CD14-positive monocyte (primary cell): Measurements from ENCODE around the gene CHN2. TPM values are rescaled to one million over a fixed set of nuclear protein-coding genes. Genes with fewer than 3 reads are reported as not detected.

Experiments
- DNase-seq, 3 donors: peaks; one replicate each; pipeline ENCODE4 v3.0.0-alpha.2; 2011 to 2022
- H2AFZ ChIP-seq: 2 replicates; pipeline ENCODE4 v1.6.0; 2012; ENCODE audit warnings: mild to moderate bottlenecking, low read depth, low read length, inconsistent platforms; ENCODE audit not compliant: insufficient read depth, poor library complexity, severe bottlenecking
- H3K27ac ChIP-seq, 2 donors: 1 replicate in 1 of 2; 2 replicates in 1 of 2; pipeline ENCODE4 v1.5.1; 2012 to 2013; ENCODE audit warnings: low read length in 2 of 2, control low read depth in 1 of 2, inconsistent platforms in 1 of 2, low read depth in 1 of 2, mild to moderate bottlenecking in 1 of 2
- H3K27me3 ChIP-seq, 2 donors: one replicate each; pipeline versions ENCODE4 v1.6.0 to v1.6.1; 2011 to 2013; ENCODE audit warnings: low read length in 2 of 2; ENCODE audit not compliant: control insufficient read depth in 2 of 2, insufficient read depth in 2 of 2
- H3K36me3 ChIP-seq, 2 donors: replicated peaks in 1 of 2; 1 replicate in 1 of 2; 2 replicates in 1 of 2; pipeline versions ENCODE4 v1.5.1 to v1.6.1; 2012 to 2013; ENCODE audit warnings: low read length in 2 of 2, control low read depth in 1 of 2, inconsistent platforms in 1 of 2, mild to moderate bottlenecking in 1 of 2; ENCODE audit not compliant: insufficient read depth in 2 of 2, control insufficient read depth in 1 of 2
- H3K4me1 ChIP-seq, 2 donors: 1 replicate in 1 of 2; 2 replicates in 1 of 2; pipeline versions ENCODE4 v1.5.1 to v1.6.1; 2012 to 2013; ENCODE audit warnings: low read length in 2 of 2, control low read depth in 1 of 2, inconsistent platforms in 1 of 2, mild to moderate bottlenecking in 1 of 2, moderate library complexity in 1 of 2; ENCODE audit not compliant: insufficient read depth in 2 of 2, control insufficient read depth in 1 of 2
- H3K4me2 ChIP-seq: replicated peaks from 2 replicates; pipeline ENCODE3; 2012; ENCODE audit warnings: low read length, moderate library complexity, mild to moderate bottlenecking; ENCODE audit not compliant: poor library complexity, severe bottlenecking; ENCODE audit errors: extremely low read depth
- H3K4me3 ChIP-seq, 3 experiments: fragments of 200-600 bp in 1 of 3; sonication (generic) in 1 of 3; replicated peaks in 1 of 3; 1 replicate in 2 of 3; 2 replicates in 1 of 3; pipeline ENCODE4 v1.5.1; 2011 to 2013; ENCODE audit warnings: low read length in 3 of 3, mild to moderate bottlenecking in 3 of 3, control low read depth in 2 of 3, low read depth in 2 of 3, inconsistent platforms in 1 of 3, moderate library complexity in 1 of 3
- H3K79me2 ChIP-seq: 2 replicates; pipeline ENCODE4 v1.6.0; 2012; ENCODE audit warnings: mild to moderate bottlenecking, control low read depth, inconsistent platforms, low read length, moderate library complexity; ENCODE audit not compliant: insufficient read depth
- H3K9ac ChIP-seq: 2 replicates; pipeline ENCODE4 v1.6.0; 2017; ENCODE audit warnings: low read length, mild to moderate bottlenecking; ENCODE audit not compliant: insufficient read depth, poor library complexity, severe bottlenecking
- H3K9me3 ChIP-seq, 2 donors: replicated peaks in 1 of 2; 1 replicate in 1 of 2; 2 replicates in 1 of 2; pipeline versions ENCODE4 v1.5.1 to v1.6.1; 2012 to 2013; ENCODE audit warnings: low read length in 2 of 2, control low read depth in 1 of 2; ENCODE audit not compliant: control insufficient read depth in 1 of 2, insufficient read depth in 1 of 2
- H4K20me1 ChIP-seq: 2 replicates; pipeline ENCODE4 v1.6.0; 2012; ENCODE audit warnings: mild to moderate bottlenecking, low read length, control low read depth, moderate library complexity; ENCODE audit not compliant: insufficient read depth
- H3K27ac Mint-ChIP-seq, 7 donors: one replicate each; pipeline ENCODE4 v1.8.0; 2020; ENCODE audit warnings: mild to moderate bottlenecking in 7 of 7, mixed read lengths in 7 of 7, moderate library complexity in 6 of 7, inconsistent platforms in 2 of 7
- H3K27me3 Mint-ChIP-seq, 3 donors: one replicate each; pipeline ENCODE4 v1.8.0; 2021 to 2022; ENCODE audit warnings: low read depth in 3 of 3, mild to moderate bottlenecking in 3 of 3, mixed read lengths in 3 of 3, moderate library complexity in 3 of 3, inconsistent platforms in 1 of 3
- H3K36me3 Mint-ChIP-seq, 2 donors: one replicate each; pipeline ENCODE4 v1.8.0; 2020; ENCODE audit warnings: mixed read lengths in 2 of 2, inconsistent platforms in 1 of 2, mild to moderate bottlenecking in 1 of 2
- H3K4me1 Mint-ChIP-seq: one replicate; pipeline ENCODE4 v1.8.0; 2020; ENCODE audit warnings: mild to moderate bottlenecking, mixed read lengths
- H3K4me3 Mint-ChIP-seq, 2 donors: one replicate each; pipeline ENCODE4 v1.8.0; 2020; ENCODE audit warnings: mild to moderate bottlenecking in 2 of 2, mixed read lengths in 2 of 2, moderate library complexity in 1 of 2
- H3K9me3 Mint-ChIP-seq, 7 donors: one replicate each; pipeline ENCODE4 v1.8.0; 2020 to 2022; ENCODE audit warnings: mixed read lengths in 7 of 7, mild to moderate bottlenecking in 6 of 7, moderate library complexity in 6 of 7, inconsistent platforms in 2 of 7
- WGBS: methylation state at CpG from one replicate; pipeline ENCODE4 v1.1.5; 2013; ENCODE audit warnings: missing lambda C conversion rate; ENCODE audit not compliant: insufficient coverage; 5-methylcytosine and 5-hydroxymethylcytosine counted together
- intact Hi-C, 2 donors: fragments of 100-400 bp; cut with micrococcal nuclease; formaldehyde crosslinking; loops; one replicate each; pipeline versions ENCODE4 v1.15.0 to v1.15.1; 2023
- polyA plus RNA-seq, 3 donors: library from polyadenylated mRNA; depleted of rRNA in 1 of 3; unstranded in 2 of 3; stranded (reverse) in 1 of 3; fragments of 300-500 nt in 2 of 3; fragments of >200 nt in 1 of 3; fragmentation: Illumina TruSeq in 2 of 3; gene quantifications; 1 replicate in 2 of 3; 2 replicates in 1 of 3; pipeline ENCODE4 v1.2.3, GENCODE V29; 2012 to 2021
- TF ChIP-seq, protein P1 (sequence below): fragments of 200-600 bp; IDR thresholded peaks from one replicate; pipeline ENCODE4 v1.8.0; 2022; ENCODE audit warnings: antibody characterized with exemption, mild to moderate bottlenecking

Gene CHN2
- polyA plus RNA-seq, 3 donors, result 26.6 to 66.5 (median 44.8) TPM

DNA sequence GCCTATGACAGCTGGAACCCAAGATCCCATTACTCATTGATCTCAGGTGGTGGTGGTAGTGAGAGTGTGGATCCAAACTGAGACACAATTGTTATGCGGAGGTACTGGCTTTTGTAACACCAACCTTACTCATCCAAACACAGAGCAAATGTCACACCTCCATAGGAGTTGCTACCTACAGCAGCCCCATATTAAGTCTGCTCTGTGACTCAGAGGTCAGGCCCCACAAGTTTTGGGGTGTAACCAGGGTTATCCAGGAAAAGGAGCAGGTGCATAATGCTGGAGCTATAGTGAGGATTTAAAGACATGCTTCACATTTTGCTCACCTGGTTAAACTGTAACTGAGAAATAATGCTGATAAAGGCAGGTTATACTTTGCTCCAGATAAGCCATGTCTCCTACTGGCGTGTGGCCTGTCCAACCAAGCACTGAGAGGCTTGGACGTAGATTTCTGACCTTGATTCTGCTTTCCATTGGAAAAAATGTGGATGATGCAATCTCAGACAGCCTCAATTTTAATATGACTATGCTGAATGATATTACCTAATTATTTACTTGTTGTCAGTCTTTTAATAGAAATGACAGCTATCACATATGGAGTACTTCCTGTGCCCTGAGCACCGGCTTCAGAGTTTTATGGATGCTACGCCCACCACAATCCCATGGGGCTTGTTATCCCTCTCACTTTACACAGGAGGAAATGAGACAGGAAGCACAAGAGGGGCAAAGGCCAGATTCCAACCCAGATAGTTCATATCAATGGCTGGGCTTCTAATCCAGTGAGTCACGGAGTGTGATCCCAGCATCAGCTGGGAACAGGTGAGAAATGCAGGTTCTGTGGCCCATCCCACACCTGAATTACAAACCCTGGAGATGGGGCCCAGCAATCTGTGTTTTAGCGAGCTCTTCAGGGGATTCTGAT lies 181.3 kb downstream of the CHN2 start:
- H3K36me3 Mint-ChIP-seq, result peaks cover 36 to 62% of the 10 kb centered on the region in 2 donors
- H3K36me3 ChIP-seq, result peaks cover 8 to 32% of the 10 kb centered on the region in 2 donors
- peaks cover 3% of the 10 kb centered on the region for H3K4me1 Mint-ChIP-seq
- peaks cover 13% of the 10 kb centered on the region for H4K20me1 ChIP-seq
- H3K4me3 Mint-ChIP-seq, result no peak overlapping the region
- intact Hi-C loops, result no loop called here
- no peaks in the 10 kb centered on the region for H3K9me3 ChIP-seq
- H3K4me1 ChIP-seq, result no peaks in the 10 kb centered on the region
- H2AFZ ChIP-seq, result no peak overlapping the region
- H3K4me2 ChIP-seq, result no peak overlapping the region
- H3K27ac ChIP-seq, result no peak overlapping the region
- H3K27me3 Mint-ChIP-seq, result no peaks in the 10 kb centered on the region
- peaks cover 0 to 1% (median 0%) of the 10 kb centered on the region in 7 donors for H3K9me3 Mint-ChIP-seq
- TF ChIP-seq, protein P1, sequence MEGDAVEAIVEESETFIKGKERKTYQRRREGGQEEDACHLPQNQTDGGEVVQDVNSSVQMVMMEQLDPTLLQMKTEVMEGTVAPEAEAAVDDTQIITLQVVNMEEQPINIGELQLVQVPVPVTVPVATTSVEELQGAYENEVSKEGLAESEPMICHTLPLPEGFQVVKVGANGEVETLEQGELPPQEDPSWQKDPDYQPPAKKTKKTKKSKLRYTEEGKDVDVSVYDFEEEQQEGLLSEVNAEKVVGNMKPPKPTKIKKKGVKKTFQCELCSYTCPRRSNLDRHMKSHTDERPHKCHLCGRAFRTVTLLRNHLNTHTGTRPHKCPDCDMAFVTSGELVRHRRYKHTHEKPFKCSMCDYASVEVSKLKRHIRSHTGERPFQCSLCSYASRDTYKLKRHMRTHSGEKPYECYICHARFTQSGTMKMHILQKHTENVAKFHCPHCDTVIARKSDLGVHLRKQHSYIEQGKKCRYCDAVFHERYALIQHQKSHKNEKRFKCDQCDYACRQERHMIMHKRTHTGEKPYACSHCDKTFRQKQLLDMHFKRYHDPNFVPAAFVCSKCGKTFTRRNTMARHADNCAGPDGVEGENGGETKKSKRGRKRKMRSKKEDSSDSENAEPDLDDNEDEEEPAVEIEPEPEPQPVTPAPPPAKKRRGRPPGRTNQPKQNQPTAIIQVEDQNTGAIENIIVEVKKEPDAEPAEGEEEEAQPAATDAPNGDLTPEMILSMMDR, result no peak
- 88% methylated on average over 5 of the region's 7 CpGs for WGBS
- DNase-seq, result no peak
- H3K27me3 ChIP-seq, result no peaks in the 10 kb centered on the region
- peak overlapping the region in 1 of 7 donors; percentile 33 for H3K27ac Mint-ChIP-seq
- H3K9ac ChIP-seq, result no peak overlapping the region
- no peak overlapping the region for H3K4me3 ChIP-seq
- no peaks in the 10 kb centered on the region for H3K79me2 ChIP-seq

DNA sequence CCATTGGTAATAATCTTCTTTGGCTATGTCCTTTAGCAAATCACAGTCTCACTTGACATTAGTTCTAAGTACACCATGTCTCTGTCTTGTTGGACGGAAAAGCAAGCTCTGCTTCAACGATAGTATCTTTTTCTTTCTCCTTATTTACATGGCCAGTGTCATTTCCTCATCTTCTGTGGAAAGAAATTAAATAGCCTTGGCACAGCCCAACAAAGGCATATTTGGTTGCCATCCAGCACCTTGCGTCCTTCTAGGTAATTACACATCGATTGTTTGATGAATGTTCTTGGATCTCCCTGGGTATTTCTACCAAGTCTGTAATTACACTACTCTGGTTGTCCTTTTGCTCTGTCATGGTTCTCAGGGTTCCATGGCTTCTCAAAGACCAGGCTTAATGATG lies 183.1 kb downstream of the CHN2 start:
- intact Hi-C loops, result no loop called here
- TF ChIP-seq, protein P1, result no peak
- no peak overlapping the region for H3K4me2 ChIP-seq
- H2AFZ ChIP-seq, result no peak overlapping the region
- no peaks in the 10 kb centered on the region for H3K27me3 Mint-ChIP-seq
- H3K79me2 ChIP-seq, result no peaks in the 10 kb centered on the region
- H3K36me3 ChIP-seq, result peaks cover 0 to 19% of the 10 kb centered on the region in 2 donors
- peaks cover 6% of the 10 kb centered on the region for H3K4me1 Mint-ChIP-seq
- H4K20me1 ChIP-seq, result peaks cover 13% of the 10 kb centered on the region
- no peak for DNase-seq
- H3K27ac Mint-ChIP-seq, result no peak overlapping the region
- no peaks in the 10 kb centered on the region for H3K4me1 ChIP-seq
- 100% methylated on average over 4 of the region's 4 CpGs for WGBS
- no peak overlapping the region for H3K4me3 ChIP-seq
- H3K4me3 Mint-ChIP-seq, result no peak overlapping the region
- no peak overlapping the region for H3K27ac ChIP-seq
- H3K9me3 ChIP-seq, result no peaks in the 10 kb centered on the region
- peaks cover 0 to 1% (median 0%) of the 10 kb centered on the region in 7 donors for H3K9me3 Mint-ChIP-seq
- H3K9ac ChIP-seq, result no peak overlapping the region
- H3K36me3 Mint-ChIP-seq, result peaks cover 22 to 55% of the 10 kb centered on the region in 2 donors
- no peaks in the 10 kb centered on the region for H3K27me3 ChIP-seq
